ENCODE measurements around the gene RNF7. TPM values are rescaled to one million over a fixed set of nuclear protein-coding genes. Genes with fewer than 3 reads are reported as not detected.
"Not testable (repeated sequence)": the region's sequence is repeated elsewhere in the genome, so short reads cannot be mapped to it uniquely, and the experiment has no call there.

The RNF7 gene
- polyA plus RNA-seq, 1 donor: 97.5 TPM

DNA sequence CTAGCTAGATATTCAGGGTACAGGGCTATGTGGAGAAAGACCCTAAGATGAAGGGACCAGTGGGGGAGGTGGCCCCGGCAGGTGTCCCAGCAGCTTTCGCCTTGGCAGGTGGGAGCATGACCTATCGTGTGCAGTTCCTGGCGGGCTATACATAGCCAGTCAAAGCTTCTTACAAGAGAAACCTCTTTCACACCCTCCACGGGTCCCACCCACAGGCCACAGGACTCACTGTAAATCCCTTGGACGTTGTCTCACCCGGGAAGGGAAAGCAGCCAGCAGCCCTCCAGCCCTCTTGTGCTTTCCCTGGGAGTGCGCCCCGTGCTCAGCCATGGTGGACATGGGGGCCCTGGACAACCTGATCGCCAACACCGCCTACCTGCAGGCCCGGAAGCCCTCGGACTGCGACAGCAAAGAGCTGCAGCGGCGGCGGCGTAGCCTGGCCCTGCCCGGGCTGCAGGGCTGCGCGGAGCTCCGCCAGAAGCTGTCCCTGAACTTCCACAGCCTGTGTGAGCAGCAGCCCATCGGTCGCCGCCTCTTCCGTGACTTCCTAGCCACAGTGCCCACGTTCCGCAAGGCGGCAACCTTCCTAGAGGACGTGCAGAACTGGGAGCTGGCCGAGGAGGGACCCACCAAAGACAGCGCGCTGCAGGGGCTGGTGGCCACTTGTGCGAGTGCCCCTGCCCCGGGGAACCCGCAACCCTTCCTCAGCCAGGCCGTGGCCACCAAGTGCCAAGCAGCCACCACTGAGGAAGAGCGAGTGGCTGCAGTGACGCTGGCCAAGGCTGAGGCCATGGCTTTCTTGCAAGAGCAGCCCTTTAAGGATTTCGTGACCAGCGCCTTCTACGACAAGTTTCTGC lies 40.1 kb downstream of the RNF7 start:
- DNase-seq: no peak

DNA sequence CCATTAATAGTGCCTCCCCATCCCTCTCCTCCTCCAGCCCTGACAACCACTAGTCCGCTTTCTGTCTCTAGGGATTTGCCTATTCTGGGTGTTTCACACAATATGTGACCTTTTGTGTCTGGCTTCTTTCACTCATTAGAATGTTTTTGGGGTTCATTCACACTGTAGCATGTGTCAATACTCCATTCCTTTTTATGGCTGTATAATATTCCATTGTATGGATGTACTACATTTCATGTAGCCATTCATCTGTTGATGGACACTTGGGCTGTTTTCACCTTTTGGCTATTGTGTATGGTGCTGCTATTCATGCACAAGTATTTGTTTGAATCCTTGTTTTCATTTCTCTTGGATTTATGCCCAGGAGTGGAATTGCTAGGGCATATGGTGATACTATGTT lies 41.6 kb downstream of the RNF7 start:
- no peak for DNase-seq

DNA sequence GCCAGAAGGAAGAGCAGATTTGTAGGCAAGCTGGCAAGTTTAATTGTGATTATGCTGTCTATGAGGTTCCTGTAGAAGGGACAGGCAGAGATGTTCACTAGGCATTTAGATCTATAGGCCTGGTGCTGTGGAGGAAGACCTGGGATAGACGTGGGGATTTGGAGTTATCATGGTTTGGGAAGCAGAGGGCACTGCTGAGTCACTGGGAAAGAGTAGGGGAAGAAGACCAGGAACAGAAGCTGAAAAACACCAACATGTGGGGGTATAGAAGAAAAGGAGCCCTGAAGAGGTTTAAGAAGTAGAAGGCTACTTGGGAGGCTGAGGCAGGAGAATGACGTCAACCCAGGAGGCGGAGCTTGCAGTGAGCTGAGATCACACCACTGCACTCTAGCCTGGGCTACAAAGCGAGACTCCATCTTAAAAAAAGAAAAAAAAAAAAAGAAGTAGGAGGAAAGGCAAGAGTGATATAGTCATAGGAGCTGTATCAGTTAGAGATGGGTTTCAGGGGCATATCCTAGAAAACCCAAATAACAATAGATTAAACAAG lies 44.4 kb downstream of the RNF7 start:
- no peak for DNase-seq

DNA sequence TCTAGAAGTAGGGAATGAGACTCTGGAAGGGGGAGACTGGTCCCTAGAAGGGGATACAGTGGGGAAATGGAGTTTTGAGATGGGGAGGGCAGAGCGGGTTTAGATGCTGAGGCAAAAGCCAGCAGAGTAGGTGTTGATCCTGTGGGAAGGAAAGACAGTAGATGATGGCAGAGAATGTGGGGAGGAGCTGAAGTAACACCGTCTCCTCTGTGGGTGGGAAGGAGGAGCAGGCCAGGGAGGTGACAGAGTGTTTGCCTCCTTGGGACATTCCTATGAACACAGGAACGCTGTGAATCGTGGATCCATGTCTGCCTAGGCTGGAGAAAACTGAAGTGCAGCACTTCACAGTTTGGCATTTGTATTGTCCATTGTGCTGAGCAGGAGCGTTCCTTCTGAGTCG lies 45.5 kb downstream of the RNF7 start:
- DNase-seq: no peak

DNA sequence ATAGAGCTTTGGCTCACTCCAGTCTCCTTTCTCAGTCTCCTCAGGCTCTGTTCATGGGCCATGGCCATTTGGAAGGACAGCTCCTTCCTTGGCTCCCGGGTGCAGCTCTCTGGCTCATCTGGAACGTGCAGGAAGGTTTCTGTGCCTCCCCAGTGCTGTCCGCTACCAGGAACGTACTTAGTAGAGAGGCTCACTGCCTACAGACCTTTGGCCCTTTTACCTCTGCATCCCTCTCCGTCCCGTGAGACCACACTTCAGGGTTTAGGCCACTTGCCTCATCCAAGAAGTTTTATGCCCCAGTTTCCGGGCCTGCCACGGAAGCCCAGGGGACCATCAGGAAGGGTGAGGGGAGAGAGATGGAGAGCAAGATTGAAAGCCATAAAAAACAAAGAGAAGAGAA lies 46.0 kb downstream of the RNF7 start:
- DNase-seq: no peak

DNA sequence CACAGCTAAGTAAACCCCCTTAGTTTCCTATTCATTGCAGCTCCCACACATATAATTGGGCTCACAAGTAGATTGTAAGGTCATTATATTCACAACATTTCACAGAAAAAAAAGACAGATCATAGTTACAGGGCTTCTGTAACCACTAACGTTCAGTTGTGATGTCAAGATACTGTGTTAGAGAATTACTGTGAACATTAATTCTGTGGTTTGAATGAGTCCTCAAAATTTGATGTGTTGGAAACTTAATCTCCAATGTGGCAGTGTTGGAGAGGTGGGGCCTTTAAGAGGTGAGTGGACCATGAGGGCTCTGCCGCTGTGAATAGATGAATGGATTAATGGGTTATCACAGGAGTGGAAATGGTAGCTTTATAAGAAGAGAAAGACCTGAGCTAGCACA lies 46.4 kb downstream of the RNF7 start:
- DNase-seq: no peak

DNA sequence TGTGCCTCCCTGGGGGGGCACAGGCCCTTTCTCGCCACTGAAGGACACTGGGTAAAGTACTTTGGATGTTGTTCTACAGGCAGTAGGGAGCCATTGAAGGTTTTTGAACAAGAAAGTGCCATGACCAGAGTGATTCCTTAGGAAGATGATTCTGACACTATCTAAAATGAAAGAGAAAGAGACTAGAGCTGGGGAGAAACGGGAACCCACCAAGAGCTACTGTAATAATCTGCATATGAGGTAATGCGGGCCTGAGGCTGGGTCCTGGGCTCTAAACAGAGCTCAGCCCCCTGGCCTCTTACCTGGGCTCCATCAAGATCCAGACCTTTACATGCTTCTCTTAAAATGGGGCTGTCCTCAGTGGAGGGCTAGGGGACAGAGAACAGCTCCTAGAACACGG lies 50.1 kb downstream of the RNF7 start:
- no peak for DNase-seq

DNA sequence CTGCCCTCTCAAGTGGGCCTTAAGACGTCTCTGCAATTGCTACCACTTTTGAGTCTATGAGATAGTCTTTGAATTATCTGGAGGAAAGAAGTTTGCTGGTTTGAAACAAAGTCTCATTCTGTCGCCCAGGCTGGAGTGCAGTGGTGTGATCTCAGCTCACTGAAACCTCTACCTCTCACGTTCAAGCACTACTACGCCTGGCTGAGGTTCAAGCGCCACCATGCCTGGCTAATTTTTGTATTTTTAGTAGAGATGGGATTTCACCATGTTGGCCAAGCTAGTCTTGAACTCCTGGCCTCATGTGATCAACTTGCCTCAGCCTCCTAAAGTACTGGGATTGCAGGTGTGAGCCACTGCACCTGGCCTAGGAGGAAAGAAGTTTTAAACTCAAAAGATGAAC lies 50.7 kb downstream of the RNF7 start:
- not testable (repeated sequence) for DNase-seq

DNA sequence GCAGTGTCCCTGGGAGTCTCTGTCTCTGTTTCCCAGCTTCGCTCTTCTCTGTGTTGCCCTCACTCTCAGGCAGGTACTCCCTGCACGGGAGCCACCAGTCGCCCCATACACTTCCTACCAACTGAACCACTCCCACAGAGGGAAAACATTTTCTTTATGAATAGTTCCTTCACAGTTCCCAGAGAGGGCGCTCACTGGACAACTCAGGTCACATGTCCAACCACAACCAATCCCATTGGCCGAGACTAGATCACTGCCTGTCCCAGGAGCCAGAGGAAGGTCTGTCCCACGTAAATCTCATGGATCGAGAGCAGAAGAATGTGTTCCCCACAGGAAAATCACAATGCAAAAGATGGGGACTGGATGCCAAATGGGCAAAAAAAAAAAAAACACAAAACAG lies 51.2 kb downstream of the RNF7 start:
- DNase-seq: no peak

DNA sequence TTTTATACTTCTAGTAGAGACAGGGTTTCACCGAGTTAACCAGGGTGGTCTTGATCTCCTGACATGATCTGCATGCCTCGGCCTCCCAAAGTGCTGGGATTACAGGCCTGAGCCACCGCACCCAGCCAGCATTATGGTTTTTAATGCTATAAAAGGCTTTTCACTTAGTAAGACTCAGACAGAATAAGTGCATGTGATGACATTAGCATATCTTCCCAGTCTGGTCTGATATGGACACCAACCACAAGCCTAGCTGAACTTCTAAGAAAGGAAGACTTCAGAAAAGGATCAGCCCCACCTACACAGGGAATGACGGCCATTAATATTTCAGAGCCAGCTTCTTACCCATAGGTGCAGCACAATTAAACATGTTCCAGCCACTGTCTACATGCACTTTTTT lies 52.1 kb downstream of the RNF7 start:
- DNase-seq: no peak

DNA sequence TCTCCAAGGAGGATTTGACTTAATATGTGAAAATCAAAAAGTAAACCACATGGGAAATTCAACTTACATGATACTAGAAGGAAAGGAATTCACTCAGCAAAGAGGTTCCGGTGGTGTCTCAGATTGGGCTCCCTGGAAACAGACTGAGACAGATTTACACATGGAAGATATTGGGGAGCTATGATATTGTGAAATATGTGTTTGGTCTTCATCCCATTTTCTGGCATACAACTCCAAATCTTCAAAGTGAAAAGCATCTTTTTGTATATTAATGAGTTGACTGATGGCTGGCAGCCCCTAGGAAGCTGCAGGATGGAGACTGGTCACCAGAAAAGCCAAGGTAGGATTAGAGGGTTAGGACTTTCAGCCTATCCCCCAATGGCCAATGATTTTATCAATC lies 54.4 kb downstream of the RNF7 start:
- DNase-seq: no peak

DNA sequence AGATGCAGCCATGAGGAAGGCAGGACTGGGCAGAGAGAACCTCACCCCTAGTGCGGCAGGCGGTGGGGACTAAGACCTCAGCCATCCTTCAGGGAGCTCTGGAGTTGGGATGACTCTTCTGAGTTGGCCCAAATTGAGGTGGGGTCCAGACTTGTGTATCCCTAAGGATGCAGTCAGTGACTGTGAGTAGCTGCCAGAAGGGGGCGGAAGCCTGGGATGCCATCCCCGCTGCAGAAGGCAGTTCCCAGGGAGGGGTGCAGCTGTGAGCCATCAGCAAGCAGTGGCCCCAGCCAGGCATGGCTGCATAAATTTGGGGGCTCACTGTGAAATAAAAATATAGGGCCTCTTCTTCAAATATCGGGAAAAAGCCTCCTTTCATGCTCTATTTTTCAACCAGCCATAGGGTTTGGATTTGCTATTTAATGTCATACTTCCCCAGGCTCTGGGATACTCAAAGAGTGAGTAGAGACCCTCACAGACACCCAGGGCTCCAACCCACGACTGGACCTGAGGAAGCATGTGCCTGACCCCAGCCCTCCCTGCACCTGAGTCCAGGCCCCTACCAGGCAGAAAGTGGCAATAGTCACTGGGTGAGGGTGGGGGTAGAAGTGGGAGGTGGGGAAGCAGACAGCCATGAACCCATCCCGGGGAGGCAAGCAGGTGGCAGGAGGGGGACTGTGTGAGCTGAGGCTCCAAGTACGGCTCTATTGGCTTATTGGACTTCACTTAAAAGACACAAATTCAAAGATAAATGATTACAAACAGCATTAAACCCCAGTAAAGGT lies 55.6 kb downstream of the RNF7 start:
- no peak for DNase-seq

DNA sequence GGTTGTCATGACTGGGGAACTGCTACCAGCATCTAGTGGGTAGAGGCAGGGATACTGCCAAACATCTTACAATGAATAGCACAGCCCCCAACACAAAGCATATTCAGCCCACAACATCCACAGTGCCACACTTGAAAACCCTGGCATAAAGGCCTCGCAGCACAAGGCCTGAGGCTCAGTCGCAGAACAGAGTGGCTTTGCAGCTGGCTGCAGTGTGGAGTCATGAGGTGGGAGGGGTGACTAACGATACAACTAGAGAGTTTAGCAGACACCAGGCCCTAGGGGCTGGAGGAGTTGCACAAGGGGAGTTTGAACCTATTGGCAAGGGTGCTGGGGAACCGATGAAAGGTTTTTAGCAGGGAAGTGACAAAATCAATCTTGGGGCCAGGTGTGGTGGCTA lies 57.2 kb downstream of the RNF7 start:
- DNase-seq: no peak

DNA sequence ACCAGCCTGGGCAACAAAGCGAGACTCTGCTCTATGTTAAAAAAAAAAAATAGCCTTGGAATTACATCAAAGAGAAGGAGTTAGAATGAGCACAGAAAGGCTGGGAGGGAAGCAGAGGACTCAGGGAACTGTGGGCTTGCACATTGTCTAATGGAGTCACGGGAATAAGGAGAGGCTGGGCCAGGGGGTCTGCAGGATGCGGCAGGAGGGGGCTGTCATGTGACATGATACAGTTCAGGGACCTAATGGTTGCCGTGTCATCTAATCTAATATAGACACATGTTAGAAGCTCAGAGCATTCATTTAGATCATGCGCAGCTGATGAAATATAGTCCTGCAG lies 57.6 kb downstream of the RNF7 start:
- no peak for DNase-seq

DNA sequence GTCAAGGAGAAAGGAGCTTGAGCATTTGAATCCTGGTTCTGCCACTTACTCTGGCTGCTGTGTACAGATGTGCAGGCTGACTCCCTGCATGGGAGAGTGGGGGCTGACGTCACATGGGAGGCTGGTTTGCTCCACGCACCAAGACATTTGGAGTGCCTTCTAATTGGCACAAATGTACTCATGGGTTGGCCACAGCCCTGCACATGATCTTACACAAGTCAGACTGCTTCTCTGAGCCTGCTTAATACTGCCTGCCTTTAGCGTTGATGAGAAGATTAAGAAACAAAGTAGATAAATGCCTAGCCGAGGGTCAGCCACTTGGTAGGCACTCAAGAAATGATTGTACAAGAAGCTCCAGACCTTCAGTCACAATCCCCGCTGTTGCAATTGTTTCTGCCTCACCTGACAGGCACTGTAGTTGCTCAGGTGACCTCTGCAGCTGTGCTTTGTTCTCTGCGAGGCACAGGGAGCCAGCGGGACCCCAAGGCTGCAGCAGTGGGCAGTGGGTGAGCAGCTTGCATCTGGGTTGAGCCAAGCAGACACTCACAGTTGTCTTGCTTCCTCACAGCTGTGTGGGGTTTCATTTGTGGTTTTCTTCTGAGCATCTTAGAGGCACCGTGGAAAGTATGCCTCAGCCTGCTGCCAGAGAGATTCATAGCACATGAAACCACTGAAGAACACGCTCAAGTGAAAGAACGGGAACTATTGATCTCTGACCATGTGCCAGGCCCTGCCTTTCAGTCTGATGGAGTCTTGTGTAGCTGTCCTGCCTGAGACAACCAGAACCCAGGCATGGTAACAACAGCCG lies 58.2 kb downstream of the RNF7 start:
- DNase-seq: no peak

Other genes with a start within 250 kb of the RNF7 start
- 0.18 TPM for gene GRK7, start 25.1 kb downstream of the RNF7 start, polyA plus RNA-seq (ENCODE audit: insufficient read length)
- 213 TPM for gene ATP1B3, start 138.3 kb downstream of the RNF7 start, polyA plus RNA-seq (ENCODE audit: insufficient read length)